GM23338 (cell line): ENCODE measurements around the gene RNF215. TPM values are rescaled to one million over a fixed set of nuclear protein-coding genes. Genes with fewer than 3 reads are reported as not detected.

Source experiments
- ATAC-seq: fragments of 200-7000 bp; cut with Tn5 transposase; 3 replicates; pipeline ENCODE4 v1.9.1; 2020
- DNase-seq: peaks from one replicate; pipeline ENCODE4 v3.0.0-alpha.2; 2015; ENCODE audit warnings: low spot score
- H2AFZ ChIP-seq: fragments of 200-600 bp; sonication (generic); 2 replicates; pipeline ENCODE4 v1.8.0; 2016; ENCODE audit warnings: antibody characterized with exemption, mild to moderate bottlenecking, moderate library complexity
- H3F3A ChIP-seq: fragments of 200-600 bp; sonication (generic); replicated peaks from 2 replicates; pipeline ENCODE4 v1.8.0; 2017; ENCODE audit warnings: antibody characterized with exemption, mixed run types, low read depth
- H3K27ac ChIP-seq: fragments of 200-600 bp; sonication (generic); 2 replicates; pipeline ENCODE4 v1.6.1; 2016; ENCODE audit warnings: low read depth
- H3K27me3 ChIP-seq: fragments of 200-600 bp; sonication (generic); 2 replicates; pipeline ENCODE4 v1.8.0; 2016; ENCODE audit warnings: mild to moderate bottlenecking, mixed run types, moderate library complexity; ENCODE audit not compliant: insufficient read depth
- H3K36me3 ChIP-seq: fragments of 200-600 bp; sonication (generic); 2 replicates; pipeline ENCODE4 v1.8.0; 2016; ENCODE audit warnings: mild to moderate bottlenecking; ENCODE audit not compliant: insufficient read depth
- H3K4me1 ChIP-seq: fragments of 200-600 bp; sonication (generic); 2 replicates; pipeline ENCODE4 v1.8.0; 2016; ENCODE audit warnings: mild to moderate bottlenecking, moderate library complexity; ENCODE audit not compliant: insufficient read depth
- H3K4me2 ChIP-seq: fragments of 200-600 bp; sonication (generic); 2 replicates; pipeline ENCODE4 v1.7.1; 2017; ENCODE audit warnings: mixed run types
- H3K4me3 ChIP-seq: fragments of 200-600 bp; sonication (generic); 2 replicates; pipeline ENCODE4 v1.6.1; 2016; ENCODE audit warnings: mixed run types
- H3K79me2 ChIP-seq: fragments of 200-600 bp; sonication (generic); replicated peaks from 2 replicates; pipeline ENCODE4 v1.8.0; 2017; ENCODE audit warnings: mild to moderate bottlenecking; ENCODE audit not compliant: insufficient read depth
- H3K9me2 ChIP-seq: fragments of 200-600 bp; sonication (generic); 2 replicates; pipeline ENCODE4 v1.8.0; 2017; ENCODE audit not compliant: insufficient read depth
- H4K20me1 ChIP-seq: fragments of 200-600 bp; sonication (generic); replicated peaks from 2 replicates; pipeline ENCODE4 v1.8.0; 2017; ENCODE audit warnings: mild to moderate bottlenecking; ENCODE audit not compliant: insufficient read depth
- H3K27ac Mint-ChIP-seq: 2 replicates; pipeline ENCODE4 v1.8.0; 2020; ENCODE audit warnings: inconsistent platforms, mild to moderate bottlenecking, moderate library complexity, mixed read lengths
- H3K27me3 Mint-ChIP-seq: 3 replicates; pipeline ENCODE4 v1.8.0; 2022; ENCODE audit warnings: low read depth, mild to moderate bottlenecking, moderate library complexity, mixed read lengths, inconsistent platforms; ENCODE audit not compliant: insufficient read depth, poor library complexity
- H3K36me3 Mint-ChIP-seq: 3 replicates; pipeline ENCODE4 v1.8.0; 2021; ENCODE audit warnings: low read depth, mild to moderate bottlenecking, inconsistent platforms, moderate library complexity, mixed read lengths
- H3K4me1 Mint-ChIP-seq: 3 replicates; pipeline ENCODE4 v1.8.0; 2020; ENCODE audit warnings: mild to moderate bottlenecking, inconsistent platforms, mixed read lengths
- H3K4me3 Mint-ChIP-seq: 3 replicates; pipeline ENCODE4 v1.8.0; 2021; ENCODE audit warnings: moderate library complexity, mild to moderate bottlenecking, inconsistent platforms, mixed read lengths
- H3K9me3 Mint-ChIP-seq: 3 replicates; pipeline ENCODE4 v1.8.0; 2020; ENCODE audit warnings: moderate library complexity, mild to moderate bottlenecking, inconsistent platforms, mixed read lengths
- CREB1 ChIP-seq: fragments of 250-450 bp; sonication (Bioruptor Pico); IDR thresholded peaks from 2 replicates; pipeline ENCODE4 v1.5.0; 2020; ENCODE audit warnings: low read depth, mild to moderate bottlenecking, moderate library complexity
- EZH2 ChIP-seq: fragments of 200-600 bp; sonication (generic); IDR thresholded peaks from one replicate; pipeline ENCODE4 v1.8.0; 2017; ENCODE audit warnings: antibody characterized with exemption, mild to moderate bottlenecking, low read depth; ENCODE audit not compliant: unreplicated experiment
- EZH2phosphoT487 ChIP-seq: fragments of 200-600 bp; sonication (generic); IDR thresholded peaks from one replicate; pipeline ENCODE4 v1.8.1; 2018; ENCODE audit warnings: antibody characterized with exemption; ENCODE audit not compliant: unreplicated experiment
- JUNB ChIP-seq: IDR thresholded peaks from one replicate; pipeline ENCODE4 v1.6.1; 2016; ENCODE audit warnings: antibody characterized with exemption; ENCODE audit not compliant: unreplicated experiment
- NANOG ChIP-seq: IDR thresholded peaks from 2 replicates; pipeline ENCODE4 v1.6.1; 2016; ENCODE audit warnings: antibody characterized with exemption, borderline replicate concordance
- POLR2AphosphoS5 ChIP-seq: IDR thresholded peaks from 2 replicates; pipeline ENCODE4 v1.6.1; 2016; ENCODE audit warnings: antibody characterized with exemption, low read depth
- STAT1 ChIP-seq: IDR thresholded peaks from one replicate; pipeline ENCODE4 v1.6.1; 2016; ENCODE audit warnings: antibody characterized with exemption; ENCODE audit not compliant: unreplicated experiment
- ZNF114 ChIP-seq: fragments of 250-450 bp; sonication (Bioruptor Pico); IDR thresholded peaks from 2 replicates; pipeline ENCODE4 v1.5.0; 2020; ENCODE audit warnings: mild to moderate bottlenecking, moderate library complexity
- ZNF331 ChIP-seq: fragments of 250-450 bp; sonication (Bioruptor Pico); IDR thresholded peaks from 2 replicates; pipeline ENCODE4 v1.5.0; 2020; ENCODE audit warnings: low read depth, mild to moderate bottlenecking, moderate library complexity
- polyA plus RNA-seq: library from polyadenylated mRNA; unstranded; fragments of >200 nt; fragmentation: Nextera tagmentation; extraction: Ambion mirVana; gene quantifications from 2 replicates; pipeline ENCODE4 v1.2.1, GENCODE V29; 2016
- total RNA-seq: library from RNA; depleted of rRNA; stranded (reverse); fragments of >200 nt; shearing (Covaris generic); gene quantifications from 2 replicates; pipeline ENCODE4 v1.2.3, GENCODE V29; 2014
- TF ChIP-seq, protein P1 (sequence below): fragments of 250-450 bp; sonication (Bioruptor Pico); IDR thresholded peaks from 2 replicates; pipeline ENCODE4 v1.5.0; 2020; ENCODE audit warnings: mild to moderate bottlenecking, moderate library complexity
- TF ChIP-seq, protein P2 (sequence below): IDR thresholded peaks from 2 replicates; pipeline ENCODE4 v1.6.1; 2016; ENCODE audit warnings: antibody characterized with exemption
- TF ChIP-seq, protein P3 (sequence below), 2 experiments: fragments of 200-600 bp in 1 of 2; sonication (generic) in 1 of 2; conservative IDR thresholded peaks; 2 replicates each; pipeline versions ENCODE4 v1.5.1 to v1.6.1; 2016 to 2017; ENCODE audit warnings: antibody characterized with exemption in 2 of 2, low read depth in 2 of 2, mild to moderate bottlenecking in 2 of 2, moderate library complexity in 1 of 2
- TF ChIP-seq, protein P4 (sequence below): IDR thresholded peaks from one replicate; pipeline ENCODE4 v1.6.1; 2018; ENCODE audit warnings: antibody characterized with exemption; ENCODE audit not compliant: unreplicated experiment

RNF215 gene
- total and polyA plus RNA-seq, 2 experiments from 2014 or later = 3.3 to 13.9 TPM

DNA sequence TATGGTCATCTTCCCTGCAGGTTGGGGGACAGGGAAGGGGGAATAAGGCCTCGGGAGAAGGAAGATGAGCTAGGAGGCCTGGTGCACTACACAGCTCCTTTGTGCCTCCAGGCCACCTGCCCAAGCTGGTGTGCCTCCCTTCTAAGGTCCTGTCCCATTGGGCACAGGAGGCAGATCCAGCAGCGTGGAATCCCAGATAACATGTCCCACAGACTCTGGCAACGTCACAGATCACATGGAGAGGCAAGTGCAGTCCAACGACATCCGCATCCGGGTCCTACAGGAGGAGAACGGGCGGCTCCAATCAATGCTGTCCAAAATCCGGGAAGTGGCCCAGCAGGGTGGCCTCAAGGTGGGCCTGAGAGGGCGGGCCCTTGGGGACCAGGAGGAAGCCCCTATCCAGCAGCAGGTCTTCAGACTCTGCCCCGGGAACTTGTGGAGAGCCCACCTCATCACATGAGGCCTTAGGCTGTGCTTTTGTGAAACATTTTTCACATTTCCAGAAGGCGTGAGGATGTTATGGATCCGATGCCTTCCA lies 11.8 kb downstream of the RNF215 start:
- Mint-ChIP-seq H3K27me3 (peaks cover 16% of the 10 kb centered on the region), H3K4me1 (peaks cover 5% of the 10 kb centered on the region), H3K27ac (no peak overlapping the region), H3K36me3 (peaks cover 9% of the 10 kb centered on the region), H3K9me3 (no peaks in the 10 kb centered on the region; the same call in 2 of the 3 replicates), H3K4me3 (no peak overlapping the region)
- H4K20me1 ChIP-seq = no peaks in the 10 kb centered on the region
- no peaks in the 10 kb centered on the region for H3K4me1 ChIP-seq
- H3K36me3 ChIP-seq = no peaks in the 10 kb centered on the region
- H3K4me2 ChIP-seq = no peak overlapping the region
- H3K9me2 ChIP-seq = no peaks in the 10 kb centered on the region
- TF ChIP-seq EZH2 (no peak), JUNB (no peak), CREB1 (CRISPR knock-in tag) (no peak), STAT1 (no peak), ZNF331 (CRISPR knock-in tag) (no peak), NANOG (no peak), POLR2AphosphoS5 (no peak), EZH2phosphoT487 (no peak), ZNF114 (CRISPR knock-in tag) (no peak)
- TF ChIP-seq, protein P1, sequence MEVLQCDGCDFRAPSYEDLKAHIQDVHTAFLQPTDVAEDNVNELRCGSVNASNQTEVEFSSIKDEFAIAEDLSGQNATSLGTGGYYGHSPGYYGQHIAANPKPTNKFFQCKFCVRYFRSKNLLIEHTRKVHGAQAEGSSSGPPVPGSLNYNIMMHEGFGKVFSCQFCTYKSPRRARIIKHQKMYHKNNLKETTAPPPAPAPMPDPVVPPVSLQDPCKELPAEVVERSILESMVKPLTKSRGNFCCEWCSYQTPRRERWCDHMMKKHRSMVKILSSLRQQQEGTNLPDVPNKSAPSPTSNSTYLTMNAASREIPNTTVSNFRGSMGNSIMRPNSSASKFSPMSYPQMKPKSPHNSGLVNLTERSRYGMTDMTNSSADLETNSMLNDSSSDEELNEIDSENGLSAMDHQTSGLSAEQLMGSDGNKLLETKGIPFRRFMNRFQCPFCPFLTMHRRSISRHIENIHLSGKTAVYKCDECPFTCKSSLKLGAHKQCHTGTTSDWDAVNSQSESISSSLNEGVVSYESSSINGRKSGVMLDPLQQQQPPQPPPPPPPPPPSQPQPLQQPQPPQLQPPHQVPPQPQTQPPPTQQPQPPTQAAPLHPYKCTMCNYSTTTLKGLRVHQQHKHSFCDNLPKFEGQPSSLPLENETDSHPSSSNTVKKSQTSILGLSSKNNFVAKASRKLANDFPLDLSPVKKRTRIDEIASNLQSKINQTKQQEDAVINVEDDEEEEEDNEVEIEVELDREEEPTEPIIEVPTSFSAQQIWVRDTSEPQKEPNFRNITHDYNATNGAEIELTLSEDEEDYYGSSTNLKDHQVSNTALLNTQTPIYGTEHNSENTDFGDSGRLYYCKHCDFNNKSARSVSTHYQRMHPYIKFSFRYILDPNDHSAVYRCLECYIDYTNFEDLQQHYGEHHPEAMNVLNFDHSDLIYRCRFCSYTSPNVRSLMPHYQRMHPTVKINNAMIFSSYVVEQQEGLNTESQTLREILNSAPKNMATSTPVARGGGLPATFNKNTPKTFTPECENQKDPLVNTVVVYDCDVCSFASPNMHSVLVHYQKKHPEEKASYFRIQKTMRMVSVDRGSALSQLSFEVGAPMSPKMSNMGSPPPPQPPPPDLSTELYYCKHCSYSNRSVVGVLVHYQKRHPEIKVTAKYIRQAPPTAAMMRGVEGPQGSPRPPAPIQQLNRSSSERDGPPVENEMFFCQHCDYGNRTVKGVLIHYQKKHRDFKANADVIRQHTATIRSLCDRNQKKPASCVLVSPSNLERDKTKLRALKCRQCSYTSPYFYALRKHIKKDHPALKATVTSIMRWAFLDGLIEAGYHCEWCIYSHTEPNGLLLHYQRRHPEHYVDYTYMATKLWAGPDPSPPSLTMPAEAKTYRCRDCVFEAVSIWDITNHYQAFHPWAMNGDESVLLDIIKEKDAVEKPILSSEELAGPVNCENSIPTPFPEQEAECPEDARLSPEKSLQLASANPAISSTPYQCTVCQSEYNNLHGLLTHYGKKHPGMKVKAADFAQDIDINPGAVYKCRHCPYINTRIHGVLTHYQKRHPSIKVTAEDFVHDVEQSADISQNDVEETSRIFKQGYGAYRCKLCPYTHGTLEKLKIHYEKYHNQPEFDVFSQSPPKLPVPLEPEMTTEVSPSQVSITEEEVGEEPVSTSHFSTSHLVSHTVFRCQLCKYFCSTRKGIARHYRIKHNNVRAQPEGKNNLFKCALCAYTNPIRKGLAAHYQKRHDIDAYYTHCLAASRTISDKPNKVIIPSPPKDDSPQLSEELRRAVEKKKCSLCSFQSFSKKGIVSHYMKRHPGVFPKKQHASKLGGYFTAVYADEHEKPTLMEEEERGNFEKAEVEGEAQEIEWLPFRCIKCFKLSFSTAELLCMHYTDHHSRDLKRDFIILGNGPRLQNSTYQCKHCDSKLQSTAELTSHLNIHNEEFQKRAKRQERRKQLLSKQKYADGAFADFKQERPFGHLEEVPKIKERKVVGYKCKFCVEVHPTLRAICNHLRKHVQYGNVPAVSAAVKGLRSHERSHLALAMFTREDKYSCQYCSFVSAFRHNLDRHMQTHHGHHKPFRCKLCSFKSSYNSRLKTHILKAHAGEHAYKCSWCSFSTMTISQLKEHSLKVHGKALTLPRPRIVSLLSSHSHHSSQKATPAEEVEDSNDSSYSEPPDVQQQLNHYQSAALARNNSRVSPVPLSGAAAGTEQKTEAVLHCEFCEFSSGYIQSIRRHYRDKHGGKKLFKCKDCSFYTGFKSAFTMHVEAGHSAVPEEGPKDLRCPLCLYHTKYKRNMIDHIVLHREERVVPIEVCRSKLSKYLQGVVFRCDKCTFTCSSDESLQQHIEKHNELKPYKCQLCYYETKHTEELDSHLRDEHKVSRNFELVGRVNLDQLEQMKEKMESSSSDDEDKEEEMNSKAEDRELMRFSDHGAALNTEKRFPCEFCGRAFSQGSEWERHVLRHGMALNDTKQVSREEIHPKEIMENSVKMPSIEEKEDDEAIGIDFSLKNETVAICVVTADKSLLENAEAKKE = no peak
- TF ChIP-seq, protein P2, sequence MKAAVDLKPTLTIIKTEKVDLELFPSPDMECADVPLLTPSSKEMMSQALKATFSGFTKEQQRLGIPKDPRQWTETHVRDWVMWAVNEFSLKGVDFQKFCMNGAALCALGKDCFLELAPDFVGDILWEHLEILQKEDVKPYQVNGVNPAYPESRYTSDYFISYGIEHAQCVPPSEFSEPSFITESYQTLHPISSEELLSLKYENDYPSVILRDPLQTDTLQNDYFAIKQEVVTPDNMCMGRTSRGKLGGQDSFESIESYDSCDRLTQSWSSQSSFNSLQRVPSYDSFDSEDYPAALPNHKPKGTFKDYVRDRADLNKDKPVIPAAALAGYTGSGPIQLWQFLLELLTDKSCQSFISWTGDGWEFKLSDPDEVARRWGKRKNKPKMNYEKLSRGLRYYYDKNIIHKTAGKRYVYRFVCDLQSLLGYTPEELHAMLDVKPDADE = no peak
- TF ChIP-seq, protein P3, sequence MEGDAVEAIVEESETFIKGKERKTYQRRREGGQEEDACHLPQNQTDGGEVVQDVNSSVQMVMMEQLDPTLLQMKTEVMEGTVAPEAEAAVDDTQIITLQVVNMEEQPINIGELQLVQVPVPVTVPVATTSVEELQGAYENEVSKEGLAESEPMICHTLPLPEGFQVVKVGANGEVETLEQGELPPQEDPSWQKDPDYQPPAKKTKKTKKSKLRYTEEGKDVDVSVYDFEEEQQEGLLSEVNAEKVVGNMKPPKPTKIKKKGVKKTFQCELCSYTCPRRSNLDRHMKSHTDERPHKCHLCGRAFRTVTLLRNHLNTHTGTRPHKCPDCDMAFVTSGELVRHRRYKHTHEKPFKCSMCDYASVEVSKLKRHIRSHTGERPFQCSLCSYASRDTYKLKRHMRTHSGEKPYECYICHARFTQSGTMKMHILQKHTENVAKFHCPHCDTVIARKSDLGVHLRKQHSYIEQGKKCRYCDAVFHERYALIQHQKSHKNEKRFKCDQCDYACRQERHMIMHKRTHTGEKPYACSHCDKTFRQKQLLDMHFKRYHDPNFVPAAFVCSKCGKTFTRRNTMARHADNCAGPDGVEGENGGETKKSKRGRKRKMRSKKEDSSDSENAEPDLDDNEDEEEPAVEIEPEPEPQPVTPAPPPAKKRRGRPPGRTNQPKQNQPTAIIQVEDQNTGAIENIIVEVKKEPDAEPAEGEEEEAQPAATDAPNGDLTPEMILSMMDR (conservative IDR thresholded peaks at IDR 0.05; ENCODE audit: low read depth in 2 of 2) = no peak
- TF ChIP-seq, protein P4, sequence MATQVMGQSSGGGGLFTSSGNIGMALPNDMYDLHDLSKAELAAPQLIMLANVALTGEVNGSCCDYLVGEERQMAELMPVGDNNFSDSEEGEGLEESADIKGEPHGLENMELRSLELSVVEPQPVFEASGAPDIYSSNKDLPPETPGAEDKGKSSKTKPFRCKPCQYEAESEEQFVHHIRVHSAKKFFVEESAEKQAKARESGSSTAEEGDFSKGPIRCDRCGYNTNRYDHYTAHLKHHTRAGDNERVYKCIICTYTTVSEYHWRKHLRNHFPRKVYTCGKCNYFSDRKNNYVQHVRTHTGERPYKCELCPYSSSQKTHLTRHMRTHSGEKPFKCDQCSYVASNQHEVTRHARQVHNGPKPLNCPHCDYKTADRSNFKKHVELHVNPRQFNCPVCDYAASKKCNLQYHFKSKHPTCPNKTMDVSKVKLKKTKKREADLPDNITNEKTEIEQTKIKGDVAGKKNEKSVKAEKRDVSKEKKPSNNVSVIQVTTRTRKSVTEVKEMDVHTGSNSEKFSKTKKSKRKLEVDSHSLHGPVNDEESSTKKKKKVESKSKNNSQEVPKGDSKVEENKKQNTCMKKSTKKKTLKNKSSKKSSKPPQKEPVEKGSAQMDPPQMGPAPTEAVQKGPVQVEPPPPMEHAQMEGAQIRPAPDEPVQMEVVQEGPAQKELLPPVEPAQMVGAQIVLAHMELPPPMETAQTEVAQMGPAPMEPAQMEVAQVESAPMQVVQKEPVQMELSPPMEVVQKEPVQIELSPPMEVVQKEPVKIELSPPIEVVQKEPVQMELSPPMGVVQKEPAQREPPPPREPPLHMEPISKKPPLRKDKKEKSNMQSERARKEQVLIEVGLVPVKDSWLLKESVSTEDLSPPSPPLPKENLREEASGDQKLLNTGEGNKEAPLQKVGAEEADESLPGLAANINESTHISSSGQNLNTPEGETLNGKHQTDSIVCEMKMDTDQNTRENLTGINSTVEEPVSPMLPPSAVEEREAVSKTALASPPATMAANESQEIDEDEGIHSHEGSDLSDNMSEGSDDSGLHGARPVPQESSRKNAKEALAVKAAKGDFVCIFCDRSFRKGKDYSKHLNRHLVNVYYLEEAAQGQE = no peak
- no peak for DNase-seq
- H3K4me3 ChIP-seq = no peak overlapping the region
- no peak for ATAC-seq
- H3F3A ChIP-seq = no peaks in the 10 kb centered on the region; the same call in 1 of the 2 replicates
- no peak overlapping the region for H3K27ac ChIP-seq
- no peak overlapping the region for H2AFZ ChIP-seq
- H3K27me3 ChIP-seq = no peaks in the 10 kb centered on the region
- H3K79me2 ChIP-seq = no peaks in the 10 kb centered on the region
